HEK293 (cell line): ENCODE results near the gene CELF1.

Source experiments
- BCL6B ChIP-seq: fragments of 450-650 bp; formaldehyde crosslinking; IDR thresholded peaks from 2 replicates; pipeline ENCODE4 v1.5.1; 2017; ENCODE audit warnings: missing biosample characterization, missing genetic modification characterization
- GLI4 ChIP-seq: fragments of 450-650 bp; formaldehyde crosslinking; IDR thresholded peaks from 2 replicates; pipeline ENCODE4 v1.5.1; 2016; ENCODE audit warnings: missing biosample characterization, missing genetic modification characterization
- HIC1 ChIP-seq: fragments of 450-650 bp; formaldehyde crosslinking; IDR thresholded peaks from 2 replicates; pipeline ENCODE4 v1.5.1; 2016; ENCODE audit warnings: missing biosample characterization, missing genetic modification characterization
- HOXD13 ChIP-seq: sonication (generic); formaldehyde crosslinking; IDR thresholded peaks from 2 replicates; pipeline ENCODE4 v1.8.0; 2022; ENCODE audit warnings: missing genetic modification reagents, borderline replicate concordance
- IKZF3 ChIP-seq: fragments of 450-650 bp; IDR thresholded peaks from 2 replicates; pipeline ENCODE4 v1.5.0; 2018; ENCODE audit warnings: missing biosample characterization, mild to moderate bottlenecking, missing genetic modification characterization, moderate library complexity
- KLF7 ChIP-seq: fragments of 450-650 bp; formaldehyde crosslinking; IDR thresholded peaks from 2 replicates; pipeline ENCODE4 v1.5.1; 2016; ENCODE audit warnings: missing biosample characterization, missing genetic modification characterization, borderline replicate concordance
- MZF1 ChIP-seq: fragments of 450-650 bp; formaldehyde crosslinking; IDR thresholded peaks from 2 replicates; pipeline ENCODE4 v1.5.1; 2017; ENCODE audit warnings: missing biosample characterization, missing genetic modification characterization, borderline replicate concordance
- SCRT2 ChIP-seq: fragments of 450-650 bp; formaldehyde crosslinking; IDR thresholded peaks from 2 replicates; pipeline ENCODE4 v1.5.1; 2016; ENCODE audit warnings: missing biosample characterization, missing genetic modification characterization
- ZBTB11 ChIP-seq: fragments of 450-650 bp; formaldehyde crosslinking; conservative IDR thresholded peaks from 2 replicates; pipeline ENCODE4 v1.5.1; 2016; ENCODE audit warnings: low read depth, missing biosample characterization, missing genetic modification characterization
- ZFP69B ChIP-seq: fragments of 450-650 bp; formaldehyde crosslinking; IDR thresholded peaks from 2 replicates; pipeline ENCODE4 v1.5.1; 2016; ENCODE audit warnings: missing biosample characterization, missing genetic modification characterization
- ZIC2 ChIP-seq: fragments of 450-650 bp; formaldehyde crosslinking; IDR thresholded peaks from 2 replicates; pipeline ENCODE4 v1.5.1; 2016; ENCODE audit warnings: missing biosample characterization, missing genetic modification characterization
- ZNF148 ChIP-seq: fragments of 450-650 bp; formaldehyde crosslinking; IDR thresholded peaks from 2 replicates; pipeline ENCODE4 v1.5.0; 2017; ENCODE audit warnings: missing biosample characterization, missing genetic modification characterization, borderline replicate concordance
- ZNF16 ChIP-seq: fragments of 450-650 bp; formaldehyde crosslinking; IDR thresholded peaks from 2 replicates; pipeline ENCODE4 v1.5.1; 2016; ENCODE audit warnings: low read depth, missing biosample characterization, missing genetic modification characterization
- ZNF280C ChIP-seq: fragments of 450-650 bp; formaldehyde crosslinking; IDR thresholded peaks from 2 replicates; pipeline ENCODE4 v1.5.1; 2016; ENCODE audit warnings: missing biosample characterization, missing genetic modification characterization
- ZNF350 ChIP-seq: fragments of 450-650 bp; formaldehyde crosslinking; IDR thresholded peaks from 2 replicates; pipeline ENCODE4 v1.5.0; 2017; ENCODE audit warnings: missing biosample characterization, mild to moderate bottlenecking, missing genetic modification characterization
- ZNF354C ChIP-seq: fragments of 450-650 bp; formaldehyde crosslinking; IDR thresholded peaks from 2 replicates; pipeline ENCODE4 v1.5.1; 2016; ENCODE audit warnings: missing biosample characterization, missing genetic modification characterization, low read depth, borderline replicate concordance
- ZNF416 ChIP-seq: fragments of 450-650 bp; formaldehyde crosslinking; IDR thresholded peaks from 2 replicates; pipeline ENCODE4 v1.5.1; 2016; ENCODE audit warnings: missing biosample characterization, missing genetic modification characterization
- ZNF521 ChIP-seq: fragments of 450-650 bp; formaldehyde crosslinking; IDR thresholded peaks from 2 replicates; pipeline ENCODE4 v1.5.1; 2017; ENCODE audit warnings: missing biosample characterization, mild to moderate bottlenecking, missing genetic modification characterization
- ZNF558 ChIP-seq: fragments of 450-650 bp; formaldehyde crosslinking; IDR thresholded peaks from 2 replicates; pipeline ENCODE4 v1.5.1; 2016; ENCODE audit warnings: missing biosample characterization, missing genetic modification characterization
- ZNF585B ChIP-seq: fragments of 450-650 bp; formaldehyde crosslinking; IDR thresholded peaks from 2 replicates; pipeline ENCODE4 v1.5.1; 2016; ENCODE audit warnings: missing biosample characterization, missing genetic modification characterization
- ZNF621 ChIP-seq: fragments of 450-650 bp; formaldehyde crosslinking; IDR thresholded peaks from 2 replicates; pipeline ENCODE4 v1.5.1; 2017; ENCODE audit warnings: missing biosample characterization, missing genetic modification characterization
- ZNF654 ChIP-seq: fragments of 450-650 bp; formaldehyde crosslinking; IDR thresholded peaks from 2 replicates; pipeline ENCODE4 v1.5.1; 2016; ENCODE audit warnings: low read depth, missing biosample characterization, missing genetic modification characterization
- ZNF658 ChIP-seq: fragments of 450-650 bp; formaldehyde crosslinking; IDR thresholded peaks from 2 replicates; pipeline ENCODE4; 2016; ENCODE audit warnings: missing biosample characterization, missing genetic modification characterization
- ZNF704 ChIP-seq: fragments of 450-650 bp; formaldehyde crosslinking; IDR thresholded peaks from 2 replicates; pipeline ENCODE4 v1.5.1; 2016; ENCODE audit warnings: missing biosample characterization, missing genetic modification characterization
- ZNF707 ChIP-seq: fragments of 450-650 bp; formaldehyde crosslinking; IDR thresholded peaks from 2 replicates; pipeline ENCODE4 v1.5.1; 2016; ENCODE audit warnings: missing biosample characterization, missing genetic modification characterization
- ZXDB ChIP-seq: fragments of 450-650 bp; formaldehyde crosslinking; IDR thresholded peaks from 2 replicates; pipeline ENCODE4 v1.5.1; 2016; ENCODE audit warnings: missing biosample characterization, missing genetic modification characterization

Gene CELF1

GRCh38 chr11:47426062-47426956 lies 126.6 kb downstream of the CELF1 start, which contains the start of gene PSMC3 (continued):
- TF ChIP-seq BCL6B (tag by site-specific recombination), result no peak
- TF ChIP-seq MZF1 (tag by site-specific recombination), result no peak
- peak; percentile 66; the same call in 1 of the 2 replicates for TF ChIP-seq HIC1 (tag by site-specific recombination)
- TF ChIP-seq ZNF350 (tag by site-specific recombination), result no peak
- no peak for TF ChIP-seq ZNF148 (tag by site-specific recombination)
- no peak for TF ChIP-seq ZNF280C (tag by site-specific recombination)
- TF ChIP-seq ZNF16 (tag by site-specific recombination), result no peak
- TF ChIP-seq ZIC2, result 0 out of 2 replicates have a peak, but pooled peaks have one; percentile 14
- no peak for TF ChIP-seq IKZF3 (tag by site-specific recombination)
- no peak for TF ChIP-seq ZNF658 (tag by site-specific recombination)
- TF ChIP-seq ZNF654, result no peak
- no peak for TF ChIP-seq ZNF354C (tag by site-specific recombination)
- no peak for TF ChIP-seq HOXD13 (CRISPR knock-in tag)
- peak; percentile 32; the same call in 1 of the 2 replicates for TF ChIP-seq SCRT2
- no peak for TF ChIP-seq ZNF707
- no peak for TF ChIP-seq ZNF558 (tag by site-specific recombination)
- TF ChIP-seq ZBTB11 (tag by site-specific recombination), result peak; percentile 46; the same call in 1 of the 2 replicates
- peak; percentile 32; the same call in 1 of the 2 replicates for TF ChIP-seq KLF7
- TF ChIP-seq ZNF585B, result no peak
- TF ChIP-seq ZNF521 (tag by site-specific recombination), result no peak
- TF ChIP-seq ZNF704 (tag by site-specific recombination), result no peak
- TF ChIP-seq ZNF621 (tag by site-specific recombination), result no peak
- TF ChIP-seq ZXDB, result peak; percentile 96
- TF ChIP-seq ZNF416, result no peak
- TF ChIP-seq ZFP69B, result 0 out of 2 replicates have a peak, but pooled peaks have one; percentile 35
- TF ChIP-seq GLI4 (tag by site-specific recombination), result no peak
